HS-27A (cell line): Measurements from ENCODE around the gene CGRRF1.

Experiments used
- DNase-seq: peaks from one replicate; pipeline ENCODE4 v3.0.0-alpha.2; 2012; ENCODE audit warnings: low read depth, missing footprints

Gene CGRRF1

DNA sequence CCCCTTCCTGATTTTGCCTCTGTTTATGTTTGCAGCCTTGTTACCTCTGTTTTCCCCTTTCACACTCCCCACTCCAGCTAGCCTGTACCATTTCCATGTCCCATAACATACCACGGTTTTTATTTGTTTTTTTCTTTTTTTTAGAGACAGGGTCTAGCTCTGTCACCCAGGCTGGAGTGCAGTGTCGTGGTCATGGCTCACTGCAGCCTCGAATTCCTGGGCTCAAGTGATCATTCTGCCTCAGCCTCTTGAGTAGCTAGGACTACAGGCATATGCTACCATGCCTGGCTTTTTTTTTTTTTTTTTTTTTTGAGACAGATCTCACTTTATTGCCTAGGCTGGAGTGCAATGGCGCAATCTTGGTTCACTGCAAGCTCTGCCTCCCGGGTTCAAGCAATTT, 38.8 kb downstream of the CGRRF1 start:
- DNase-seq: no peak

DNA sequence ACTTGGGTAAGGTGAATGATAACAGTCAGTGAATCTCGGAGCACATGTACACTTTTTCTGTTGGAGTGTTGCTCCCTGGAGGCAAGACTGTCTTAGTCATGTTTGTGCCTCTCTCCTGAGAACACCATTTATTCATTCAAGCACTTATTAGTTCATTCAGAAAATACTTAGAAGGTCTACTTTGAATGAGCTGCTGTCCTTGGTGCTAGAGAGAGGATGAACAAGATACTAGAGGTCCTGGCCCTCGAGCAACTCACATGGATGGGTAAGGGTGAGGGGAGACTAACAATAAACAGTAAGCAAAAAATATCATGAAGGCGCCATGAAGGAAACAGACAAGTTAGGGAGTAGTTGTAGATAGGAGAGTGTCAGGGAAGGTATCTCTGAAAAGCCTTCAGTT, 40.2 kb downstream of the CGRRF1 start:
- DNase-seq: no peak

DNA sequence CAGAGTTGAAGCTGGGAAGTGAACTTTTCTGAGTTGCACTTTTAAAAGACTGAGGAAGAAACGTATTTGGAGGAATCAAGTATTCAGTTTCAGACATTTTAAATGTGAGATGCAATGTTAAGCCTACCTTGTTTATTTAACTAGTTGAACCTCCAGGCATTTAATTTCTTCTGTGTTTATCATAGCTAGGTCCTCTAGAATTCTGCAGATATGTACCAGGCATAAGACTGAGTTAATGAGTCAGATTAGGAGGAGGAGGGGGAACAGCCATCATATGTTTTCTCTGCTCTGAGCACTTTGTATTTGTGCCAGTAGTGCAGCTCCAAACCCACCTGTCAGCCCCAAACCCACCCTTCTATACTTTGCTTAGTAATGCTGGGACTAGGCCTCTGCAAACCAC, 40.8 kb downstream of the CGRRF1 start:
- DNase-seq: no peak

DNA sequence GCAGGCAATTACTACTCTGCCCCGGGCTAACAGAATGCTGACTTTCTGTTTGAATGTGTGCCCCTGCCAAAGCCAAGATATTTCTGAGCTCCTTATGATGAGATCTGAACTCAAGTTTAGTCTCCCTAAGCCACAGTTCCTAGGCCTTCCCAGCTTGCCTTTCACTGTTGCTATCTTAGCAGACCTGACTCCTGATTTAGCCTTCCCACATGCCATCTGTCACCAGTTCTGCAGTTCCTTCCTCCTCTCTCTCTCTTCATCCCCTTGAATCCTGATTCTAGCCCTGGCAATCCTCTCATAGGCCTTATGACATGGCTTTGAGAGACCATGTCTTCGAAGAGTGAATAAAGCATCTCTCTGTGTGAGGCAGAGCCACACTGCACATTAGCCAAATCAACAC, 44.7 kb downstream of the CGRRF1 start:
- no peak for DNase-seq

DNA sequence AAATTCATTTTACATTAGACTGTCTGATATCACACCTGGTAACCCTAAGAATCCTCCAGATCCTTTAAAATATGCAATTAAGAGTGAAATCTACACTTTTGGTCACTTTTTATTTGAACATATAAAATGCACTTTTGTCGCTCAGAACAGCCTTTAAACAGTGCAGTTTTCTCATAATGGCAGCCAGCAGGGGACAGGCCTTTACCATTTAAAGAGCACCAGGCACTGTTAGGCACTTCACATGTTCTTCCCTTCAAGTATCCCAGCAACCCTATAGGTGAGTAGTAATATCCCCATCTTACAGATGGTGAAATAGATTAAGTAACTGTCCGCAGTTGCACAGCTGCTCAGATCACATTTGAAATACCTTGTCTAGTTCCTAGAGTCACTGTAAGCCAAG, 45.9 kb downstream of the CGRRF1 start:
- DNase-seq: no peak

DNA sequence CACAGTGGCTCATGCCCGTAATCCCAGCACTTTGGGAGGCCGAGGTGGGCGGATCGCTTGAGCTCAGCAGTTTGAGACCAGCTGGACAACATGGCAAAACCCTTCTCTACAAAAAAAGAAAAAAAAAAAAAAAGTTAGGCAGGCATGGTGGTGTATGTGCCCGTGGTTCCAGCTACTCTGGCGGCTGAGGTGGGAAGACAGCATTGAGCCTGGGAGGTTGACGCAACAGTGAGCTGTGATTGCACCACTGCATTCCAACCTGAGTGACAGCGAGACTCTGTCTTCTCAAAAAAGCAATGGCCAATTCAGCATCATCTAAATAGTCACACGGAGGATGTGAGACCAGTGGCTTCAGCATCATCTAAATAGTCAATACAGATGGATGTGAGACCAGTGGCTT, 46.8 kb downstream of the CGRRF1 start:
- no peak for DNase-seq

DNA sequence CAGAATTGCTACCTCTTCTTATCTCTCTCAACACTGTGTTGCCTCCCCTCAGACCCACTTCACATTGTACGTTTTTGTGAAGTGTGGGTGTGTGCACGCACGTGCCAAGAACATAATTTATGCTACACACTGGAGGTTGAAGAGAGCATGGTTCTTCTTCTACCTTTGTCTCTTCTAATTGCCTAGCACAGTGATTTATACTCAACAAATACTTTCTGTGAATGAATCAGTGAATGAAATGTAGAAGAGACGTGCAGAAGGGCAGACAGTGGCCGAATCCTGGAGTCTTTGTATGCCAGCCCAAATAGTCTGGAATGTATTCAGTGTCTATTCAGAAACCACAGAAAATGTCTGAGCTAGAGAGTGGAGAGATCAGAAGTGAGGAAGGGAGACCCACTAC, 52.6 kb downstream of the CGRRF1 start:
- no peak for DNase-seq

DNA sequence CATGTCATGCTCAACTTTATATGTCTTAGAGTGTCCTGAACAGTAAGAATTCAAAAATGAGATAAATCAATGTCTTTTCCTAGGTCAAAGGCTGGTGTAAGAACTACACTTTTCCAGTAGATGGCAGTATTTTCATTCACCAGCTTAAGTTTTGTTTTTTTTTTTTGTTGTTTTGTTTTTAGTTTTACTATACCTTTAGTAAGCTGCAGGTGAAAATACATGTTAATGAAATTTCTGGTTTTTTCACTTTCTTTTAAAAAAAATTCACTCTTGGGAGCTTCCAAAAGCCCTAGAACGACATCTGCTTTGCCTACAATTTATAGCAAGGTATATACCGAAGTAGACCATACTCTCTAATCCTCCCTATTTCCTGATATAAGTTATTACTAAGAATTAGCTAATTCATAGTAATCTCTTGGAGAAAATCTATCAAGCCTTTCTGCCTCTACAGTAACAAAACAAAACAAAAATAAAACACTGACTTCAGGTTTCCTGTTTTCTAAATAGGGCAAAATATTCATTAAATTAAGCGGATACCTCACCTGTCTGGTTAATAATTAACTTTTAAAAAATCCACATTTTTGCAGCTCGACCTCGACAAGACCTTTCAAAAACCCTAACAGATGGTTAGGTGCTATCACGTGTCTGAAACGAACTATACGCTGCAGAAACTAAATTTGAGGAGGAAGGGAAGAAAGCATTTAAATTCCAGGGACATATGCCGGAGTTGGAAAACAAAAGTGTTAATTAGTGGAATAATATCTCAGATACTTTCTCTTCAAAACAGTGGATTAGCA, 54.6 kb downstream of the CGRRF1 start:
- DNase-seq: no peak

DNA sequence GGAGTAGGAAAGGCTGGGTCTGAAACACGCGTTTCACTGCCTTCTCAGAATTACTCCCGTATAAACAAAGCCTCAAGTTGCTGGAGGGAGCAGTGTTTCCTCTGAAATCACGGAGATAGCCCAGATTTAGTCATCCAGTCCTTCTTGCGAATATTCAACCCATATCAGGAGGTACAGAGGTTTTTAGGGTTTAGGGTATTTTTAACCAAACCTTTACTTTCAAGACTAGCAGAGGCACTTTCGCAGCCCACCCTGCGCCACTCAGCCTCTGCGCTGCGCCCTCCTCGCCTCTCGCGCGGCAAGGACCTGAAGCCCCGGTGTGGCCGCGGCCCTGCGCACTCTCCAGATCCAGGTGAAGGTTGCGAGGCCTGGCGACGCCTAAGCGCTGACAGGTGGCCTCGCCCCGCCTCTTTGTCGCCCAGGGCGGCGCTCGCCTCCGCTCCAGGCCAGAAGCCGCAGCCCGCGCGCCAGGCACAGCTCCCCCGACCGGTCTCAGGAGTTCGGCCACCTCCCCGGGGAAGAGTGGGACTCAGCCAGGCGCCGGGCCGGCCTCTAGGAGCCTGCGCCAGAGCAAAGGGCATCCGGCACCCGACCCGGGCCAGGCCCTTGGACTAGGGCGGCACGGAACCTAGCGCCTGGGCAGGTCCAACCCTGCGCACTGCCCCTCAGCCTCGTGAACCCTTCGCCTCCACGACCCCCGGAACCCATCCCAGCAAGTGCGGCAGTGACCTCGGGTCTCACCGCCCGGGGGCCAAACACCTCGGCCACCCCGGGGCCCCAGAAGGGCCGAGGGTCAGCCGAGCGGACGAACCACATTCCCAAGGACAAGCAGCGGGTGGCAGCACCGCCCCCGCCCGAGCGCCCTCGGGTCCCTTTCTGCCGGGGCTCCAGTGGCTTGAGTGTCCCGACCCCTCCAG, 55.4 kb downstream of the CGRRF1 start:
- no peak for DNase-seq

DNA sequence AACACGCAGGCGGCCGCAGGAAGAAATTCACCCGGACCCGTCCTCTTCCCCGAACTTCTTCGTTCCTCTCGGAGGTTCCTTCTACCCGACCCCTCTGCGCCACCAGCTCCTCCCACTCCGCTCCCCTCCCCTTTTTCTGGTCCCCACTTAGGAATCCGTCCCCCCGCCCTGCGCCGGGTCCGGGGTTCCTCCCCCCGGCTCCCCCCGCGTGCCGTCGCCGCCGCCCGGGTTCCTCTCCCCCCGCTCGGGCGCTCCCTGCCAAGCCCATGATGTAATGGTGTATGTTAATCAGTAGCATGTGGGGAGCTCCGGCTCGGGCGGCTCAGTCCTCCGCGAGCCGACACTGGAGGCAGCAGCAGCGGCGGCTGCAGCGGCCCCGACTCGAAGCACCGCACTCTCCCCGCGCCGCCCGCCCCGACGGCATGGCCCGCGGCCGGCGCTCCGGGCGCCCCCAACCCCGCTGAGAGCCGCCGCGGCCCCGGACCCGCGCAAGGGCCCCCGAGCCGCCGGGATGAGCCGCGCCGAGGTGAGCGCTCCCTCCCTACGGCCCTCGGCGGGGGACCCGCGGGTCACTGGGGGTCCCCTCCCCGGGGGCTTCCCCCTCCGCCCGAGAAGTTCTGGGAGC, 56.2 kb downstream of the CGRRF1 start:
- DNase-seq: no peak

DNA sequence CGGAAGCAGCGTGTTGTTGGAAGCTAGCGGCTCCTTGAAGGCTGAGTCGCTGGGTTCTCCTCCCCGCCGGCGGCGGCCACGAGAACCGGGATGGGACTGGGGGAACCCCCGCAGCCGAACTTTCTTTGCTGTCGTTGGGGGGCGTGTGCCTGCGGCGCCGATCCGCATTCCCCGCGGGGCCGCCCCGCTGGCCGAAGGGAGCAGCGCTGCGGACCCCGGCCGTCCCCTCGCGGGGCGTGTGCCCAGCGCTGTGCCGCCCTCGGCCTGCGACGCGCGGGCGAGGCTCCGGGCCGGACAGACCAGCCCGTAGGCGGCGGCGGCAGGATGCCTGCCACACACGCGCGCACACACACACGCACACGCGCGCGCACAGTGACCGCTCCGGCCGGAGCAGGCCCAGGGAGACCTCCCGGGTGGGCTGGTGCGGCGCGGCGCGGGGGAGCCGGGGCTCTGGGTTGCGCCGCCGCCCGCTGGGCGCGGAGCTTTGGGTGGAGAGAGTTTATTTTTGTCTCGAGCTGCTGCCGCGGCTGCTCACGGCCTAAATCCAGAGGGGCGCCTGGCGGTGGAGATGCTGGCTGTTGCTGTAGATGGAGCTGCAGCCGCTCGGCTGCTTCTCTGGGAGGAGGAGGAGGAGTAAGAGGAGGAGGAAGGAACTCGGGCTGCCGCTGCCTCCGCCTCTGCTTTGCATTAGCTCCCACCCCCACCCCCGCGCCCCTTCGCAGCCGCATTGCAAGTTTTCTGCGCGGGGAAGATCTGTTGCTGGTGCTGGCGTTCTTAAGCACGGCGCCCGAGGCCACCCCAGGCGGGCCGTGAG, 56.9 kb downstream of the CGRRF1 start, which contains the start of gene SAMD4A:
SAMD4A (plus strand) TSS at position 719 of the 814 bp plus-strand sequence. CDS start 789 bp downstream, outside the sequence.
- no peak for DNase-seq

DNA sequence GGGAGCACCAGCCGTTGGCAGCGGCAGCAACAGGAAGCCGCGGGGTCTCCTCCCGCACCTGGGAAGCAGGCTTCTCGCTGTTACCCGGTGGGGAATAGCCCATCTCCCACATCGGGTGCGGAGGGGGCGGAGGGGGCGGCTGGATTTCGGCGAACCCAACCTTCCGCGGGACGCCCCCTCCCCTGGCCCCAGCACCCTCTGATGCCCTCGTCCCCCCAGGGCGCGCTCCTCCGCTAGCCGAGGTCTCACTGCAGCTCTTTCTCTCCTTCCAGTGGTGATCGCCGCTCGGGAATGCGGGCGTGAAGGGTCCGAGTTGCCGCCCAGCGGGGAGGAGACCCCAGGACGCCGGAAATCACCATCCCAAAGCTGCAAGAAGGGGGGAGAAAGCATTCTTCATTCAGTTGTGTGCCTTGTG, 57.5 kb downstream of the CGRRF1 start:
- DNase-seq: no peak

DNA sequence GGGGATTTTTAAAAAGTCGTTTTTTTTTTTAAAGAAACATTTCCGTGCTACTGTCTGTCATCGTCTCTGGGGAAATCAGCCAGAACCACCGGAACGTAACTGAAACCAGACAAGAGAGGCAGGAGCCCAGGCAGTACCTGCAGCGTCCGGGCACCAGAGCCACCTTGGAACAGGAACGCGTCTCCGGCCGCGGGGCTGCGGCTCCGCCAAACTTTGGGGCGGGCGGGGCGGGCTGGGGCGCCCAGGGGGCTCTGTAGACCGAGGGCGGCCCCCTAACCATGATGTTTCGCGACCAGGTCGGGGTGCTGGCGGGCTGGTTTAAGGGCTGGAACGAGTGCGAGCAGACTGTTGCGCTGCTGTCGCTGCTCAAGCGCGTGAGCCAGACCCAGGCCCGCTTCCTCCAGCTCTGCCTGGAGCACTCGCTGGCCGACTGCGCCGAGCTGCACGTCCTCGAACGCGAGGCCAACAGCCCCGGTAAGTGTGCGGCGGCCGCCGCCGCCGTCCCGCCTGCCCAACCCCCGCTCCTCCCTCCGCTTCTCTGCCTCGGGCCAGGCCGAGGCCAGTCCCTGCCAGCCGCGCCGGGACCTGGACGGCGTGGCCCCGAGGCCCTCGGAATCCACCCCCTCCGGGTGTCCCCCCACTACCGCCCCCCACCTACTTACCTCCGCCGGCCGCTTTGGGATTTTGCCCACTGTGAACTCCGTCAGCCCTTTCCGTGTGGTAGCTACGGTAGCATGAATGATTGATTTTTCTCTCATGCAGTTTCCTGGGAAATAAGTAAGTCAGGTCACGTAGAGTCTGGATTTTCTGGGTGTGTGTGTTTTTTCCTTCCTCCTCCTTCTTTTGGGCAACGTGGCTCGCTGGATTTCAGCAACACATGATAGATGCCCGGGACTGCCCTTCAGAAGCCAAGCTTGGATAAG, 58.2 kb downstream of the CGRRF1 start:
- no peak for DNase-seq

DNA sequence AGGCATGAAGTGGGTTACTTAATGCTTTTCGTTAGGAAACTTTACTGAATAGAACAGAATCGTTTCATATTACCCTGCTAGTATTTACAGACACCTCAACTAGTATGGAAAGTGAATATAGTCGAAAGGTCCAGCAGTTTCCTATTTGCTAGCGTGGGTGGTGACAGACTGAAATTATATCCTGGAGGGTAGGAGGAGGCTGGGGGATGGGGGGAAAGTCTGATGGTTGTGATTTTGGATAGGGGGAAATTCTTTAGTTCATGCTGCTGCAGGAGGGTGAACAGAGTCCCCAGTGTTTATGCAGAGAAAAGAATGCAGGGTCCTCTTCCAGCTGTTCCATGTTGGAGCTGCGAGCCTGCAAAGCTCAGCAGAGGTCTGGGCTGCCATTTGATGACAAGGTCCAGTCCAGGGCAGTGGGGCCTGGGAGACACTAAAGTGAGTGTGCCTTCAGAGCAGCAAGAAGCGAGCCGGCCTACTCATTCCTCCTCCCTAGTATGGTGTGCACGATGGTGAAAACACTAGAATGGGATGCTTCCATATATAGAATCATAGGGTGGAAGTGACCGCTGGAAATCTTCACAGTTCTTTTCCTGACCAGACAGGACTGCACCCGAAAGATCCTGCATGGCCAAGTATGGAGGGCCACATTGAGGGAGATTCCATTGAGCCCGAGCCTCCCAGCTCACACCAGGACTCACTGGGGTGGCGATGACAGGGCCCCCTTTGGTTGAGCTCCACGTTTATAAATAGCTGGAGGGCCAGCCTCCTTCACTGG, 59.3 kb downstream of the CGRRF1 start:
- no peak for DNase-seq

DNA sequence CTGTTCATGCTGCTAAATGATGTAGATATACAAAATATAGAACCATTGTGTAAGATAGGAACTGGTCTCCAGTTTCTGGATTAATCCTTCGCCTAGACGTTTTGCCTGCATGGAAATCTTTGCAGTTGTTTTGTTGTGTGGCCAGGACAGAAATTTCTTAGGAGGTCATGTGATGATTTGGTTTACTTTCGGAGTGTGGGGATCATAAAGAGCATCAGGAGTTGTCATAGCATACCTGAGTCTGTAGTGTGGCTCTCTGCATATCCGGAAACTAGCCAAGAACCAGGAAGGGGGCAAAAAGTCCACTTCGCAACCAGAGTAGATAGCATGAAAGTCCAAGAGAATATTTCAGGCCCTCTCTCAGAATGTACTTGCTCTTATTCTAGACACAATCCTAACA, 60.3 kb downstream of the CGRRF1 start:
- no peak for DNase-seq

DNA sequence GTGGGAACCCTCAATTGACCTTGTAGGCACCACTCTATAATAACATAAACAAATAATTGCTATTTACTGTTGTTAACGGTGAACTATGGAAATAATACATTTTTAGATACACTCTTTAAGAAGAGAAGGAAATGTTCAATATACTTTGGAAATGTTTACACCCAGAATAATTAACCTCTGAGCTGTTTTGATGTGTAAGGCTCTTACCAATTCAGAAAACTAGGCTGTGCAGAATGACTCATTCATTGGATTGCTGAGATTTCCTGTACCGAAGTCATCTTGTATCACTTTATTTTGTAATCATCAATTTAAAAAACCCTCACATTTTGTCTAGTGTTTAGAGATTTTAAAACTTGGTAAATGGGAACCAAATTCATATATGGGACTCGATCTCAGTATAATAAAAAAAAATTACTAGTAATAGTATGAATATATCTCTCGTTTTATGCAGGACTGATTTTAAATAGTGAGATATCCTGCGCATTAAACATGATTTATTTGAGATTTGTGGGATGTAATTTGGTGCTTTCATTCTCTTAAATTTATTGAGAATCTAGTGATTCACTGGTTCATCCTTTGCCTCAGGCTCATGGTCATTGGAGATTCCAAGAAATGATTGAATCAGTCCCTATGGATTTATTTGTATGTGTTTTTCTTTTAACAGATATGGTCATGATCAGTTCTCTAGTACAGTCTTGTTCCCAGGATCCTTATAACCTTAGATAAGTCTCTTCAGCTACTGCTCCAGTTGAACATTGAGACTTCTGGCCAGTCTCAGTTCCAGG, 61.1 kb downstream of the CGRRF1 start:
- no peak for DNase-seq

DNA sequence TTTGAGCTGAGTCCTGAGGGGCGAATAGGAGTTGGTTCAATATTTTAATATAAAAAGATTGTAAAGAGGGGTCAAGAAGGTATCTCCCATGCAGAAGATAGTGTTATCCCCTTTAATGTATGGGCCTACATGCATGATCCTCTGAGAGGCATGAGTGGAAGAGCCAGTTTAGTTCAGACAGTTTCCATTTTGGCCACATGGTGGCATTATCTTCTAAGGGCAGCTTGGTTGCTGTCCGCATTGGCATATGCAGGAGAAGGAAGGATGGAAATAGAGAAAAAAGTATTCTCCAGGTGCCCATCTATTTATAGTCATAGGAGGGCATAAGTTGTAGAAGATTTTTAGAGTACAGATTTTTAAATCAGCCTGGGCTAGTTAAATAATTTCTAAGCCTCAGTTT, 62.6 kb downstream of the CGRRF1 start:
- no peak for DNase-seq

DNA sequence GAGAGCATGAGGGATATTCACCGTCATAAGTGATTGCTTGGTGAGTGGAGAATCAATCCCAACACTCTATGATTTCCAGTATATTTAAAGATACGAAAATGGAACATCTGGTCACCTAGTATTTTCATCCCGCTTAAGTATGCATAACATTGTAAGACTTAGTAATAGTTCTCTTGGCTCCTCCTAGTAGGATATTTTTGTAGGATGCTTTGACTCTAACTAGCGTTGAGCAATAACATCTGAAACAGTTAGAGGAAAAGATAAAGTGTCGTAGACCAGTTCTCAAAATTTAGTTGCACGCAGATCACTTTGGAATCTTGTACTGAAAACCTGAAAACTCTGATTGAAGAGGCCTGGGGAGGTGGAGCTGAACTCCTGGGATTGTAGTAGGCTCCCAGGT, 64.8 kb downstream of the CGRRF1 start:
- no peak for DNase-seq

DNA sequence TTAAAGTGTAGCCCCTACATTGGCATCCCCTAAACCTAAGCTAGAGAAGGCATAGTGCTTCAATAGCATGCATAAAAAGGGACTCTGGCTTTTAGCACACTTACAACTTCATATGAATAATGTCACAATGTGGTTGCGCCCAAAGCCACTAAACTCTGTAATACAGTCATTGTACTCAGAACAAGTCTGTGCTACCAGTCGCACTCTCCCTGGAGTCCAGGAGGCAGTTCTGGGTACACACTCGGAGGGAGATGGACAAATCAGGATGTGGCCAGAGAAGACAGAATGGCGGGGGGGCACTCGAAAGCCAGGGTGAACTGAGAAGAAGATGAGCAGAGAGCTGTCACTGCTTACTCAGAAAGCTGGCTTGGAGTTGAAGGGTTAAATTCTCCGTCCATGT, 67.8 kb downstream of the CGRRF1 start:
- DNase-seq: no peak
